ENCODE results near the gene PRKG1.

Gene PRKG1

DNA sequence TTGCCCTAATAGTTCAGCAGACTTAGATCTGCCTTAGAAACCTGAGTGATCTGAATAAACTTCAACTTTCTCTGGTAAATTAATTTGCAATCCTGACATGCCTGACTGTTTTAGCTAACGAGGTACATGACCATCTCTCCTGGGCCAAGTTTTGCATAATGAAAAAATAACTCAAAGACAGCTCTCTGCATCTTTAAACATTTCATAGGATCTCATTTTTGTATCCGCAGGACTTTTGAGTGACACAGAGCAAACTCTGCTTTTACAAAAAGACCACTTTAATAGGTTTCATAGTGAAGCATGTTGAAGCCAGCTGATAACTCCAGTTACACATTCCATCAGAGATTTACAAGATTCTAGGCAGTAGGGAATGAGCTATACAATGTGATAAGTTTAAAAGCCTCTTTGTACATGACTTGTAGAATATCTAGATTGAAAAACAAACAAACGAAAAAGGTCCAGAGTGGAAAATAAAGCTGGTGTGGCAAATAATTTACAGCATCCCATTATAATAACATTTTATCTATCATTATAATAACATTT, 2.1 kb downstream of the PRKG1 start:
- no peak for DNase-seq (ENCODE audit: low read depth)

DNA sequence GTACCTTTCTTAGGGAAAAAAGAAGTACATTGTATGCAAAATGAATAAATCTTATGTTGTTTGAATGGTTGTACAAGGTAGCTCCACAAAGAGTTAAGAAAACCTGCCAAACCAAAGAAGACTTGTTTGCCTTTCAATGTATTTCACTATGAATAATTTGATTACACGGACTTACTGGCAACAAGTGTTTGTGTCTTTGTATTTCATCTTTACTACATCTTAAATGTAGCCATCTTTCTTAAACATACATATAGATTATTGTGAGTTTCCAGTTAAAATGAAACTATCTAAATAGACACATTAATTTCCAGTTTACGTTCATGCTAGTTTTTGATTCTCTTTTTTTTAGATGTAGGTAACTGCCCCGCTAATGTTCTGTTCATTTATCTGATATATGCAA, 2.8 kb downstream of the PRKG1 start:
- DNase-seq (ENCODE audit: low read depth): no peak

DNA sequence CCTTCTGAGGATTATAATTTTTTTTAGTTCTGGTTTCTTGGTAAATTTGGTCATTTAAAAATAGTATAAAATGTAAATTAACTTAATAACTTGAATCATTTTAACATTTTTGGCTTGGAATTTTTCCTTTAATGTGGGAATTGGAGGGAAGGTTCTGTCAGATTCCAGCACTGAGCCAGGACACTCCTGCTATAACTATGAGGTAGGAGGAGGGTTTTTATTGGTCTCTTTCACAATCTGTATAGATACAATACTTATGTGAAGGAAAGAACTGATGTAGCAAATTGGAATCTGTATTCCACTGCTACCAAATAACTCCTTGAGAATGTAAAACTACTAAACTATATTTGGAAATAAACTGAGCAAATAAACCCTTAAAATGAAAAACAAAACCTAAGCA, 3.2 kb downstream of the PRKG1 start:
- no peak for DNase-seq (ENCODE audit: low read depth)

DNA sequence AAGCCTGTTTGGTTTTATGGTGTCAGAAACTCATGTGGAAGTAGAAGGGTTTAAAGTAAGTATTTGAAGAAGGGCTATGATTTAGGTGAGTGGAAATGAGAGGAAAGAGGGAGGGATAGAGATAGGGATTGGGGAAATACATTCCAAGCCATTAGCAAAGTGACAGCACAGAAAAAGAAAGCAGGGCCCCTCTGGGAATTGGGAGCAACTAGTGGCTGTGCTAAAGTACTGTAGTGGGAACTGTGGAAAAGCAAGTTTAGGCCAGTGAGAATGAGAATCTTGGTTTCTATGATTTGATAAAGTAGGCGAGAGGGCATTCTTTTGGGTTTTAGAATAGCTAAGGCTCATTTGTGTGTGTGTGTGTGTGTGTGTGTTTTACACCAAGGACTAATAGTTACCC, 5.0 kb downstream of the PRKG1 start:
- DNase-seq (ENCODE audit: low read depth): no peak

DNA sequence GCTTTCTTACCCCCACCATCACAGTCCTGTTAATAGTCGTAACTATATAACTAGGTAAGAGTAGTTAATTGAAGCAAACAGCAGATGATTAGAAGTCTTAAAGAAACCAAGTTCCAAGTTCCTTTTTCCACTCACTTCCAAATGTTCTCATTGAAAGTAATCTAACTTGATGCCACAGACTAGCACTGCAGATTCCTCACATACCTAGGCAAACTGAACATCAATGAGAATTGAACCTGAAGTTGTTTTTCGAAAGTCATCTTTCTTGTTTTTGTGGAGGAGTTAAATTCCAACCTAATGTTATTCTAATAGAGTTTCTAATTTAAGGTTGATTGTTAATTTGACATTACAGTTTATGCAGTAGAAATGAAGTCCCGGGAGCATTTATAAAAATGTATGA, 5.5 kb downstream of the PRKG1 start:
- no peak for DNase-seq (ENCODE audit: low read depth)

DNA sequence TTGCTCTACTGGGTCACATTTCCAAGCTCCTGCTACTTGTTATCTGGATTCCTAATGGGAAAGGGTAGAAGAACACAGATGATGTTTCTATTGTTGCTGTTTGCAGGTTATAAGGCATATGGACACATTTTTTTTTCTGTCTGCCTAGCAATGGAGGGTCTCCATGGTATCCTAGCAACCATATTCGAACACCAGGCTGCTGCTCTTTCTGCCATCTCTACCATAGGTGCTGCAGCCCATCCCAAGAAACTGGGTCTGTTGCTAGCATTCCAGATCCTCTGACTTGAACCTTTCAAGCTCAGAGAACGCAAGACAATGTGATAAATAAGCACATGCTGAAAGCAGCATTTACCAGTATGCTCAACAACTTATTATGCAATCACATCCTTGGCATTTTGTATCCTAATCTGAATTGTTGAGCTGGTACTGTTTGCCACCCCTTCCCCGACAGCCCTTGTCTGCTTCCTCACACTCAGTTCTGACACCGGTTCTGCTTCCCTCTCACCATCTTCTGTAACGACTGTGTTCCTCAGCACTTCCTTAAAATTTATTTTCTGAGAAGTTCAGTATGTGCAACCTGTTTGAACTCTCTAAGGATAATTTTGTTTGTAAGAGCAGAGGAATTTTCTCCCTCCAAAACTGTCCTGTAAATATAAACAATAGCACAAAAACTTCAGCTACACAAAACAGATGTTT, 6.2 kb downstream of the PRKG1 start:
- no peak for DNase-seq (ENCODE audit: low read depth)

DNA sequence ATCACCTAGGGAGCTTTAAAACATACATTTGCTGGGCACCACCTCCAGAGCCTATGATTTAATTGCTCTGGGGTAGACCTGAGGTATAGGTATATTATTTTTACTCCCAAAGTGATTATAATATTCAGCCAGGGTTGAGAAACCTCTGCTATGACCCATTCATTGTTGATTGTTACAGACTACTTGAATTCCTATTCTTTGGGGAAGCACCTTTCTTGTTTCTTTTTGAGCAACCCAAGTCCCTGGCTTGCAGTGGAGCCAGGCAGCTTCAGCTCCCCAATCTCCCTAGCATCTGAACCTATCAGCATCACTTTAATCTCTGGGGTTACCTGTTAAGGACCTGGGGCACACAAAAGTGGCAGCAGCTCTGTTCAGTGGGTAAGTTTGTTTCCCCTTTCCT, 8.6 kb downstream of the PRKG1 start:
- no peak for DNase-seq (ENCODE audit: low read depth)

DNA sequence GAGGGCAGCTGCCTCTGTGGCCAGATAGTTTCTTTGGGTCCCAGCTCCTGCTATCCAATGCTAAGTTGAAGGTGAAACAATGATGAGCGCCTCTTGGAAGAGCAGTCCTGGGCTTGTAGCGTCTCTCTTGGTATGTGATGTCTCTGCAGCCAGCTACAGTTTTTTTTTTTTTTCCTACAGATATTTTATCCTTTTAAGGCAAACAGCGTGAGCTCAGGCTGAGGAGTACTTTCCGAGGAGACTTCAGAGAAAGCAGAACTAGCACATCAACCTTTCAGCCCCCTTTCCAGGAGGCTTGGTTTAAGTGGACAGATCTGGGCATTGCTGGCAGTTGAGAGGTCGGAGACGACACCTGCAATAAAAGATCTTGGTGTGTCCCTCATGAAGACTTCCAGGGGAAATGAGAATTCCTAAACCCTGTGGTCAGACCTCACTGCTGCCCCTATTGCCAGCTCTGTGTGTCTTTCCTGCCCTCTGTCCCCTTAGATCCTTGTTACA, 9.1 kb downstream of the PRKG1 start:
- no peak for DNase-seq (ENCODE audit: low read depth)

DNA sequence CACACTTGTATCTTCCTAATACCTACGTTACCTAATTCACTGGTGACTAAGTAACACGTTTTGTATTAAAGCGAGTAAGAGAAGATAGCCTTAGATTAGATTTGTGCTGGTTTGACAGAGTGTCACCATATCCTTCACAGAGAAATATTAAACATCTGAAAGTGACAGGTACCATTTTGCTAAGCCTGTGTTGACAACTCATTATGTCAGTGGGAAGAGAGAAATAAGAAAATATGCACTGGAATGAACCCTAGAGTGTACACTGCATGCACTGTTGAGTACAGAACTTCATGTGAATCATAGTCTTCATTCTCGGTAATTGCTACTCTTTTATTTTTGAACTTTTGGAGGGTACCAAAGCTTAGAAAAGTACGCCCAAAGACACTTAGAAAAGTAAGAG, 10.9 kb downstream of the PRKG1 start:
- no peak for DNase-seq (ENCODE audit: low read depth)

DNA sequence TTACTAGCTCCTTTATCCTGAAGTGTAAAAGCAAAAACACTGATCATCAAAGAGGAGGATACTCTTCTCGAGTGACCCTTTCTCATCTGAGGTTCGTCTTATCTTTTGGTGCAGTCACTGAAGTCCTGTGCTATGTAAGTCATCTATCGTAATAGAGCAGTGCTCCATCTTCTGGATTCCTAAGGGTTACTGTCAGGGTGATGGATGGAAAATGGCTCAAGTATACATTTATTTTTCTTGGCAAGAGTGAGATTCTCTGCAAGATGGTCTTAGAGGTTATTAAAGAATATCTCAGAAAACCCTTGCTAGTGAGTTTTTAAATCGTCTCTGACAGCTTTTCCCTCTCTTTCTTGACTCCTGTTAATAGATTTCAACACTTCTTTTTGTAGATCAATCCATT, 12.4 kb downstream of the PRKG1 start:
- no peak for DNase-seq (ENCODE audit: low read depth)

DNA sequence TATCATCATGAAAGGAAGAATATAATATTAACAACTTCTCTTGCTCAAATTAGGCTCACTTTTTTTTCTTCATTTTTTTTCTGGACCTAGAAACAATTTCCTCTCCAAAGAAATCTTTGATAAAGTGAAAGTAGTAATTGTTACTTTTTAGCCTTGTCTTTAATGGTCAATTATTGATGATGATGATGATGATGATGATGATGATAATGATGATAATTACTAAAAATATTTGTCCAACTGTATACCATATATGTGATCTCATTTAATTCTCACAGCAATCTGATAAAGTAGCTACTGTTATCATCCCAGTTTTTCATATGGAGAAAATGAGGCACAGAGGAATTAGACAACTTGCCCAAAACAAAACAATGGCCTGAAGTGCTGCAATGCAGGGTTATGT, 12.8 kb downstream of the PRKG1 start:
- DNase-seq (ENCODE audit: low read depth): no peak

DNA sequence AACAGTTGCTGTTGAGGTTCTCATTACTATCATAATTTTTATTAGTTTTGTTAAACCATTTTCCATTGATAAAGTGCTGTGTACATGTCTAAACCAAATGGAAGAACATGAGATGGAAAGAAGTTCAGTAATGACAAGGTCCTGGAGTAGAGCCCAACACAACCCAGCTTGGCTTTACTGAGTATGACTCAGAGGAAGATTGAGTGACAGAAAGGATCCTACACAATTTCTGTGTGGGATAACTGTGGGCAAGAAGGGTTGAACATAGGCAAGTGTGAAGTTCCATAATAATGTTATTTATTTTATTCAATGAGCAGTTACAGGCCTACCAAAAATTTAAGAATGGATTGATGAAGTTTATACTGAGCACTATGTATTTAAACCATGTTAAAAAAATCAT, 15.9 kb downstream of the PRKG1 start:
- DNase-seq (ENCODE audit: low read depth): peak; percentile 52

DNA sequence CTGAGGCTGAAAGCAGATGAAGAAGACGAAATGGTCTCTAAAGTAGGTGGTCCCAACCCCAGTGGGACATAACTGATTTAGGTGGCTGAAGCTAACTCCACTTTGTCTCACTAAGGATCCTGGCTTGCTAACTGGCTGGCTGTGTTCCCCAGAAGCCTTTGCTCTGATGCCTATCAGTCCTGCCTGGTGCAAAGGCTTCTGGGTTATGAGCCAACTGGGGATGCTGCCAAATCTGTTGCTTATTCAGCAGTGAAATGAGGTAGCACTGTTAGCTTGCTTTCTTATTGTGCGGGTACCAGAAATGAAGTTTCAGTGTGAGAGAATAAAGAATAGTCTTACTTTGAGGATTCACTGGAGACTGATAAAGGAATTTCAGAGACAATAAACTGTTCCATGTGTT, 18.1 kb downstream of the PRKG1 start:
- peak; percentile 33 for DNase-seq (ENCODE audit: low read depth)

DNA sequence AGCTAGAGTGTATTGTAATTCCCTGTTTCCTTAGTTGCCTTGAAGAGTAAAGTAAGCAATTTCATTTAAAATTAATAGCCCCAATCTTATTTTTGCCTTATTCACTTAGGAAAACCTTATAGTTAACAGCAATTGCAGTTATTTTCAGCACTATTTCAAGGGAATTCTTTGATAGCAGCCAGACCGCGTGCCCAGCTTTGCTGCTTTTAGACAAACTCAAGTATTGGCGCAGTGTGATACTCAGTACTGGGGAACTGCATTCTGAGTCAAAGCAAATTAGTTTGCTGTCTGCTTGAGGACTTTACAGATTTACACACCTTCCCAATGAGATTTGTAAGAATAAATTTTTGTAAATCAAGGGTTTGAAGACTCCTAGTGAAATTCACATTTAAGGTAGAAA, 21.2 kb downstream of the PRKG1 start:
- DNase-seq (ENCODE audit: low read depth): no peak

DNA sequence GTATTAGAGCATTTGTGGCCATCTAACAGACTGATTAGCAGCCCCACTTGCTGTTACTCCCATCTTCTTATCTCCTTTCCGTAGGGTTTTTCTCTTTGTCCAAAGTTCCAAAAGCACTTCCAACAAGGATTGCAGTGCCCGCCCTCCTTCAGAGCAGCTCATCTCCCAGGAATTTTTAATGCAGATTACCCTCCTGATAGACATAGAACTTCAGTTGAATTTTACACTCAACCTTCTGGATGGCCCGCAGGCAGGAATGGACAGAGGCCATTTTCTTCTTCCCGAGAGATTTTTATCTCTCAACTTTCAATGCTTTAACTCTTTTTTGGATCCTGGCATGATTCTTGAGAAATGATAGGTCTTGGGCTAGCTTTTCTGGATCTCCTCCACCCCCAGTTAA, 23.3 kb downstream of the PRKG1 start:
- DNase-seq (ENCODE audit: low read depth): no peak

DNA sequence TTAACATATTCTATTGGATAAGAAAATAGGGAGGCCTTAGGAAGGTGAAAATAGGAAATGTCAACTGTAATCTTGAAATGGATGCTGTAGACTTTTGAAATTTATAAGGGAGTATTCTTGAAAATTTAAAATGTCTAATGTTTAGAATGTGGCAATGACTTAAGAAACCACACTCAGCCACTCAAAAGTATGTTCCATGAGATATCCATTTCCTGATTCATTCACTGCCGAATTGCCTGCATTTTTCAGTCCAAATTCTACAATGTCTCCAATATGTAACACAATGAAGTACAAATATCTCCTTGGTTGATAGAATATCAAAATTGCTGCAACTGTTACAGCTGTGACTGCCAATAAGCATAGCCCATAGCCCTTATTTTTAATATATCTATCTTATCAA, 25.9 kb downstream of the PRKG1 start:
- DNase-seq (ENCODE audit: low read depth): no peak

DNA sequence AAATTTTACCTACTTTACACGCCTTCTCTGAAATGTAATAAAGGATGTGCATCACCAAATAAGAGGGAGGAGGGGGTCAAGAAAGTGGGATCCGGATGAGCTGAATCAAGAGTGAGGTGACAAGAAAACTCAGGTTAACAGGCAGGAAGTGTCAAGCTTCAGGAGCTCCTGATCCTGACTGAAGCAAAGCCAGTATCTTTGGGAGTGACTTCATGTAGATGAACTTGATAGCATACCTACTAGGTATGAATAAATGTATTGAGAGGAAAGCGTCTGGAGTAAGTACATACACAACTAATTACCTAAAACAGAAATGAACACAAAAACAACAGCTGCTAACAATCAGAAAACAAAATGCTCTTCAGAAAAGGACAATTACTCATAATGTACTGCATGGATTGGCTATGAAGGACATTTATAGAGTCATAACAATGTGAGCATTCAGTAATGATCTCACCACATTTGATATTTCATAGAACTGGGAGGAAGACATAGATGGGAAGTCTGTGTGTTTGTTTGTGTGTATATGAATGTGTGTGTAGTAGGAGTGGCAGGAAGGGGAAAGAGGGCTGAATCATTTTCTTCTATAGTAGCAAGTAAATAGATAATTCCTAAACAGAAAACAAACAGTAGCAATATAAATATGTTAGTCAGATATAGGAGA, 29.4 kb downstream of the PRKG1 start:
- DNase-seq (ENCODE audit: low read depth): no peak

DNA sequence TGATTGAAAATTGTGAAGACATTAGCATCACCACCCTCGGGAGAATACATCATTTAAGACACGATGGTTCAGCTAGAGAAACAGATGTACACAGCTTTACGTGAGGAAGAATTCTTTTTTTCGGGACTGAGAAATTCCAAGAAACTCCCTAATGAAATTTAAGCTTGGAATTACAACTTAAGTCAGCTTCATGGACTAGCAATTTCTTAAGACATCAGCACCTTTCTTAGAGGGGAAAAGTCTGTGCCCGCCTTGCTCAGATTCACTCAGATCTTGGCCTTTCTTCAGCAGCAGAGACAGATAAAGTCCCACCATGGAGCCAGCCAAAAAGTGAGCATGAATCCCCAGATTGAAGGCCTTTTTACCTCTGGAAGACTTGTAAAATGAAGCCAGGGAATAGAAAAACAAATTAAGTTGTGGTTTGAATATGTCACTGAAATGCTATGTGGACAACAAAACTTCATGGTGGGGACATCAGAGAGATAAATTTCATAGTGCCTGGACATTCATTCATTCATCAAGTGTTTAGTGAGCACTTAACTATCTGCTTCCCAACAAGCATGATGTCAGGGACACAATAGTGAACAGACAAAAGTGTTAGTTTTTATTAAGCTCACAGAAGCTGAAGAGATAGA, 32.1 kb downstream of the PRKG1 start:
- no peak for DNase-seq (ENCODE audit: low read depth)

DNA sequence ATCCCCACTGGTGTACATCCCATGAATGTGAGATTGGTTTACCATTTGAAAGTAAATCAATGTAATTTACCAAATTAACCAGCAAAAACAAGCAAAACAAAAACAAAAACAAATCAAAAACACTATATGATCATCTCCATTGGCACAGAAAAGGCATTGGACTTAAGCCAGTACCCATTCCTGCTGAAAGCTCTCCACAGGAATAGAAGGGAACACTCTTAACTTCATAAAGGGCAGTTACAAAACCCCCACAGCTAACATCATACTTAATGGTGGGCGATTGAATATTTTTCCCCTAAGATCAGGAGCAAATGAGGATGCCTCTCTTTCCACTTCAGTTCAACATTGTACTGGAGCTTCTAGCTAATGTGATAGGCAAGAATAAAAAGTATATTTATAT, 34.1 kb downstream of the PRKG1 start:
- no peak for DNase-seq (ENCODE audit: low read depth)

DNA sequence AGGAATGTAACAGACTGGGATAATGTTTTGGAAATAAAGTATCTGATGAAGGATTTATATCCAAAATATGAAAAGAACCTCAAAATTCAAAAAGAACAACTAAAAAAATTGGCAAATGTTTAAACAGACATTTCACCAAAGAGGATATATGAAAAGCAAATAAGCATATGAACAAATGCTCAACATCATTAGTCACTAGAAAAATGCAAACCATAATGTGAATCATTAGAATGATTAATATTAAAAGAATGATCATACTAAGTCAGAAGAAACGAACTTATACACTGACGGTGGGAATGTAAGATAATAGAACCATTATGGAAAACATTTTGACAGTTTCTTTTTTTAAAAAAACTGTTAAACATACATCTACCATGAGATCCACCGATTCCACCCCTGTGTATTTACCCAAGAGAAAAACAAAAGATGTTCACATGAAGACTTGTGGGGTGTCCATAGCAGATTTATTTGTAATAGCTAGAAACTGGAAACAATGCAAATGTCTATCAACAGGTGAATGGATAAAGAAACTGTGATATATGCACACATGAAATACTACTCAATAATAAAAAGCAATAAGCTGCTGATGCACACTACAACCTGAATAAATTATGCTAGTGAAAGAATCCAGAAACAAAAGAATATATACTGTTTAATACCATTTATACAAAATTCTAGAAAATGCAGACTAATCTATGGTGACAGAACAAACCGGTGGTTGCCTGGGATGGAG, 35.7 kb downstream of the PRKG1 start:
- peak; percentile 29 for DNase-seq (ENCODE audit: low read depth)

DNA sequence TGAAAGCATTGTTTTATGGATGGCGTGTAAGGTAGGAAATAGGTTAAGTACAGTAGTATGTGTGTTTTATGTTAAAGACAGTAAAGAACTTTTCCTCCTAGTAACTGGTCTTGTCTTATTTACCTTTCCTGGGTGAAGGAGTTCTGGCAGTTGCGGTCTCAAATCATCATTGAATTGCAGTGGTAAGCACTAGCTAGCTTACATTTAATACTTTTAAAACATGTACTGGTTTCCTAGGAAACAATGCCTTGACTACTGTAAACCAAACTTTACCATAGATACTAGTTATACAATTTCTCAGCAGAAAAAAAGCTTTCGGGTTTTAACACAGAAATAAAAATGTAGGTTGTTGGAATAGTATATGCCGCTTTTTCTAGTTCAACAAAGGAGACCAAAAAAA, 37.7 kb downstream of the PRKG1 start:
- no peak for DNase-seq (ENCODE audit: low read depth)

DNA sequence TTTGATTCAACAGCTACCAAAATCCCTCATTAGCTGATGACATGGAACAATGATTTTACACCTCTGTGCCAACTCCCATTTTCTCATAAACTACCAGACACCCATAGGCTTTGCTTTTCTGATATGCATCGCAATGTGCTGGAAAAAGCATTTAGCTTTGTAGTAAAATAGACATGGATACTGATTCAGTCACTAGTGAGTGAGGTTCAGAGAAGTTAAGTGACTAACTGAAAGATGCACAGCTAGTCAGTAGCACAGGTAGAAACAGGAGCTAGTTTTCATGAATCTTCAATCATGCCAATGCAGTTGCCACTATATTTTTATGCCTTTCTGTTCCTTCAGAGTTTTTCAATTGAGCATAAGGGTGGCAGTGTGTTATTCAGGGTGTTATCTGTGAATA, 38.7 kb downstream of the PRKG1 start:
- DNase-seq (ENCODE audit: low read depth): no peak
